GM21528 (cell line): Measurements from ENCODE around the gene OGFOD2.
"Not testable (repeated sequence)": the region's sequence is repeated elsewhere in the genome, so short reads cannot be mapped to it uniquely, and the experiment has no call there.

Experiments used
- ATAC-seq: cut with Tn5 transposase; IDR thresholded peaks from one replicate; pipeline ENCODE4 v1.9.1; 2021; ENCODE audit warnings: mild to moderate bottlenecking, moderate library complexity; ENCODE audit not compliant: unreplicated experiment, low FRiP score

OGFOD2 gene

GRCh38 chr12:122974892-122975789, at the start of gene OGFOD2:
TSS of gene OGFOD2 (plus strand) at chr12:122975244. CDS start at chr12:122975252, 8 bp downstream.
- peak; percentile 68 for ATAC-seq

GRCh38 chr12:122927756-122928403, 47.2 kb upstream of the OGFOD2 start:
- no peak for ATAC-seq

DNA sequence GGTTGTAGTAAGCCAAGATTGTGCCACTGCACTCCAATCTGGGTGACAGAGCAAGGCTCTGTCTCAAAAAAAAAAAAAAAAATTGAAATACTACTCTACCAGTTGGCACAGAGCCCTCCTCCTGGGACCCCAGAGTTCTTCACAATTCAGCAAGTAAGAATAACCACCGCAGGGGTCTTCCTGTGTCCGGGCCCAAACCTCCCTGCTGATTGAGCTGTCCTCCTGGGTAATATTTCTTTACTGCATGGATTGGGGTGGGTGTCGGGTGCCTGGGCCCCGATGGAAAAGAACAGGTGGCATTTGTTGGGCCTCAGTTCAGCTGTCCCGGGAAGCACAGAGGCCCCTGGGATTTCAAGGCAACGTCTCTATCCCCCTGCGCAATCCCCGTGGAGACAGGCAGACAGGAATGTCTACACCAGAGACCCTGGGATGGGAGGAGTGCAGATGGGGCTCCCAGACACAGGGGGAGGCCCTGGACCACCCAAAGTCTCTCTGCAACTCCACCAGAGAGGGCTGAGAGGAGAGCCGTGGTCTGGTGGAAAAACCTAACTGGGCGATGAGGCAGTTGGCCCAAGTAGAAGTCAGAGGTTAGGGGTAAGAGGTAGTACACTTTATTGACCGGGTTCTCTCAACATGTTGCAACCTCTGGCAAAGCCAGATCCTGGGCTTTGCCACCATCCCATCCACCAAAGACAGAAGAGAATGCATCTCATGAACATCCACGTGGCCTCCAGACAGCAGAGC, 46.5 kb upstream of the OGFOD2 start:
- ATAC-seq, result no peak

DNA sequence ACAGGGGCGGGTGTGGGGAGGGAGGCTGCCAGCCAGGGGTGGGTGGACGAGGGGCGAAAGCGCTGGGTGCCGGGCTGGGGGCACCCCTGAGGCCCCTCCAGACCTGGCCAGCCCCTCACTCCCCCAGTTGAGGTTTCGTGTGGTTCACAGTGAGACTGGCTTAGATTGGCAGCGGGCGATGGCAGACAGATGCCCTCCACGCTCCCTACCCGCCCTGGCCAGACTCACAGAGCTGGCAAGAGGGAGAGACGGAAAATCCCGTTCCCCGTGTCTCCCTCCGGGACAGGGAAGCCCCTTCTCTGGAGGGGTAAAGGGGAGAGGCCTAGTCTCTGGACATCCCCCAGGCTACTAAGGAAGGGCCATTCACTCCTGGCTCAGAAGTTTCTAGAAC, 45.9 kb upstream of the OGFOD2 start:
- no peak for ATAC-seq

DNA sequence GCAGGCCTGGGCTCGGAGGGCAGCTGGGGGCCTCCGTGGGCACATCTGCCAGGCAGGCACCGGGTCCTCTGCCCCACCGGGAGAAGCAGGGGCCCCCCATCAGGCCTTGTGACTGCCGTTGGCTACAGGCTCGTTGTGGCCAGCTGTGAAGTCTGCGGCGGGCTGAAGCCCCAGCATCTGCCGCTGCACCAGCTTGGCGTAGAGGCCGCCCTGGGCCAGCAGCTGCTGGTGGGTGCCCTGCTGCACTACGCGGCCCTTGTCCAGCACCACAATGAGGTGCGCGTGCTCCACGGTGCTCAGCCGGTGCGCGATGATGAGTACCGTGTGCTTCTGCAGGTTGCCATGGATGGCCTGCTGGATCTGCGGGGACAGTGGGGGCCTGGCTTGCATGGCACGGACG, 45.2 kb upstream of the OGFOD2 start:
- ATAC-seq, result no peak

- no peak for ATAC-seq
Measured at GRCh38 chr12:122932207-122932606, 42.8 kb upstream of the OGFOD2 start.

DNA sequence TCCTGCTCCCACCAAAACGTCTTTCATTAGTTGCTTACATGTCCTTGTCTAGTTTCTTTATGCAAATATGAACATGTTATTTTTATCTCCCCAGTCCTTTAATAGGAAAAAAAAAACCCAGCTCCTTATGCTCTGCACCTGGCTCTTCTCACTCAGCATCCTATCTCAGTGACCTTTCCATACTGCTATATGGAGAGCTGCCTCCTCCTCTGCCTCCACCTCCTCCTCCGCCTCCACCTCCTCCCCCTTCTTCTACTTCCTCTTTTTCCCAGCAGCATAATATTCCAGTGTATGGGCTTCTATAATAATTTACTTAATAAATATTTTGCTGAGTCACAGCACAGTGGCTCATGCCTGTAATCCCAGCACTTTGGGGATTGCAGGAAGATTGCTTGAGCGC, 40.3 kb upstream of the OGFOD2 start:
- ATAC-seq, result no peak

DNA sequence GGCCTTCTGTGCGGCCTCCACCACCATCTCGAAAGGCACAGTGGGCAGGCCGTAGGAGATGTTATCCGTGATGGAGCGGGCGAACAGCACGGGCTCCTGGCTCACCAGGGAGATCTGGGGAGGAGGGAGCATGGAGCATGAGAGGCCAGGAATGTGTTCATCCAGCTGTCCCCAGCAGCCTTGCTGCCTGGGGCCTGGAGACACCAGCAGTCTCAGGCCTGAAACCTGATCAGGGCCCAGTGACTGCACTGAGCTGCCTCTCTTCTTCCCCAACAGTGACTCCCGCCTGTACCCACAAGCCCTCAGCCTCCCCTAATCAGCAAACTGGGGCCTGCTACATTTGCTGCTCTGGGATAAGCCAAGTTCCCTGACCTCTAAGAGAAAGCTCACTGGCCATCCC, 39.7 kb upstream of the OGFOD2 start:
- no peak for ATAC-seq

DNA sequence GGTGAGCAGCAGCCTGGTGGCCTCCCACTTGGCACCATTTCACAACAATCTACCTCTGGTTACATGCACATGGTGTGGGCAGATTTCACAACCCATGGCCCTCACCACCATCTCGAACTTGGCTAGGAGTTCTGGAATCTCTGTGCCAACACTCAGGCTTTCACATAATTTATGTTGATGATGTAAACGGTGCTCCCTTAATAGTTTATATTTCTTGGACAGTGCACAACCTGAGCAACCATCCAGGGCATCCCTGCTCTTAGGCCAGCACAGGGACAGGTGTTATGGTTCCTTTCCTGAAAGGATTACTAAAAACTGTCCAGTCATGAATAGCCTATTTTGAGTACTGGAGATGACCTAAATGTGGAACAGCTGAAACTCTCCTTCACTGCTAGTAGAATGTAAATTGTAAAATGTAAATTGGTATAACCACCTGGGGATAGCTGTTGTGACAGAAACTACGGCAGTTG, 37.4 kb upstream of the OGFOD2 start:
- ATAC-seq, result no peak

DNA sequence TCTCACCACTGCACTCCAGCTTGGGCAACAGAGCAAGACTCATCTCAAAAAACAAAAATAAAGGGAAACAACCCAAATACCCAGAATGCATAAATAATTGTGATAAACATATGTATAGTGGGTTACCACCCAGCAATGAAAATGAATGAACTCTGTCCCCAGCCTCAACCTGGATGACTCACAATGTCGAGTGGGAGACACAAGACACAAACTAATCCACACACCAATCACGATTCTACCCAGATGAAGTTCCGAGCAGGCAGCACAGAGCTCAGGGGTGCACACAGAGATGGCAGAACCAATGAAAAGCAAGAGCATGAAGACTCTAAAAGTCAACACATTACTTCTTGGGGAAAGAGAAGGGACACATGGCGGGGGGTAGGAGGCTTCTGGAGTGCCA, 35.9 kb upstream of the OGFOD2 start:
- no peak for ATAC-seq

DNA sequence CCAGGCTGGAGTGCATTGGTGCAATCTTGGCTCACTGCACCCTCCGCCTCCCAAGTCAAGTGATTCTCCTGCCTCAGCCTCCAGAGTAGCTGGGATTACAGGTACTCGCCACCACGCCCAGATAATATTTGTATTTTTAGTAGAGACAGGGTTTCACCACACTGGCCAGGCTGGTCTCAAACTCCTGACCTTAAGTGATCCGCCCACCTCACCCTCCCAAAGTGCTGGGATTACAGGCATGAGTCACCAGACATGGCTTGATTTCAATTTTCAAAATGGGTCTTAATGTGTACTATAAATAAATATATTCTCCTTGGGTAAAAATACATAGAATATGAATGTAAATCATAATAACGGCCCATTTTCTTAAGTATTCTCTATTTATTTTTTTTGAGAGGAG, 33.7 kb upstream of the OGFOD2 start:
- not testable (repeated sequence) for ATAC-seq

DNA sequence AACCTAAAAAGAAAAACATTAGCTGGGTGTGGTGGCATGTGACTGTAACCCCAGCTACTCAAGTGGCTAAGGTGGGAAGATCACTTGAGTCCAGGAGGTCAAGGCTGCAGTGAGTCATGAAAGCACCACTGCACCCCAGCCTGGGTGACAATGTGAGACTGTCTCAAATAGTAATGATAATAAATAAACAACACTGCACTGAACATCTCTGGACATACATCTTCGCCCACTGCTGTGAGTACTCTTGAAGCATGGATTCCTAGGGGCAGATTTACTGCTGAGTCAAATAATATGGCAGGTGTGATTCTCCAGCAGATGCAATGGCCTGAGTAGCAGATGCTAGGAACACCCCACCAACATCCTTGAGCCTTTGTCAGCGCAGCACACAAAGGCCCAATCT, 32.4 kb upstream of the OGFOD2 start:
- no peak for ATAC-seq

GRCh38 chr12:122943196-122943595, 31.8 kb upstream of the OGFOD2 start:
- ATAC-seq, result no peak

DNA sequence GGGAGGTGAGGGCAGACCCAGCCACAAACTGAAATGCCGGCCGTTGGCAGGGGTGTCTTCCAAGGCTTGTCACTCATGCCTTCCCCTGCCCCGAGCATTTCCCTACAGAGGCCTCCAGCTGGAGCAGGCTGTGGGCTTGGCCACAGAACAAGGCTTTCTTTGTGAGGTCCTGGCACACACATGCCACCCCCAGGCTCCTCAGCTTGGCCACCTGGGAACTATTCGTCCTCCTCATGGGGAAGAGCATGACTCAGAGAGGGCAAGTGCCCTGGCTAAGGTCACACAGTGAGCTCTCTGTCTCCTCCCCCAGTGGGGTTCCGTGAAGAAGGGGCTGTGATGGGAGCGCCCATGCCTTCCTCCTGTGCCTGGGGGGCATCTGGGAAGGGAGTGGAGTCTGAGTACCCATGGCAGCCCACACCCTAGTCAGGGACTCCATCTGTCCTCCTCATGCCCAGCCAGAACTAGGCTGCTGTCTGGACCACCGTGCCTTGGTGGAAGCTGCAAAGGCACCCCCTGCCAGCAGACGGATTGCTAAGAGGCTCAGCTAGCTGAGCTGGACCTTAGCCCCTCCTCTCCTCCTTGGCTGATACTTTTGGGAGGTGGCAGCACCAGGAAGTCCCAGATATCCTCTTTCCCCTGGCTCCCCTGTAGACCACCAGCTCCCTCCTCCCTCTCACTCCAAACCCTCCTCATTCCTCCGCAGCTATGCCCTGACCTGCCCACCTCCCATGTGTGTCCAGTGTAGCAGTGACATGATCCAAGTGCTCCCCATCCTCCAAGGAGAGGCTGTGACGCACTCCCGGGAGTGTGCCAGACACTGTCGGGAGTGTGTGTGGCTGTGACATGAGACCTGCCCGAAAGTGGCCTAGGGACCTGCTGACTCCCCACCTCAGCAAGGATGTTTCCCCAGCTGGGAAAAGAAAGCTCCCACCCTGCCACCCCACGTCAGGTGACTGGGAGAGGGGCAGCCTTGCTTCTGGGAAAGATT, 30.1 kb upstream of the OGFOD2 start:
- no peak for ATAC-seq

GRCh38 chr12:122946690-122947341, 28.2 kb upstream of the OGFOD2 start:
- ATAC-seq, result no peak

DNA sequence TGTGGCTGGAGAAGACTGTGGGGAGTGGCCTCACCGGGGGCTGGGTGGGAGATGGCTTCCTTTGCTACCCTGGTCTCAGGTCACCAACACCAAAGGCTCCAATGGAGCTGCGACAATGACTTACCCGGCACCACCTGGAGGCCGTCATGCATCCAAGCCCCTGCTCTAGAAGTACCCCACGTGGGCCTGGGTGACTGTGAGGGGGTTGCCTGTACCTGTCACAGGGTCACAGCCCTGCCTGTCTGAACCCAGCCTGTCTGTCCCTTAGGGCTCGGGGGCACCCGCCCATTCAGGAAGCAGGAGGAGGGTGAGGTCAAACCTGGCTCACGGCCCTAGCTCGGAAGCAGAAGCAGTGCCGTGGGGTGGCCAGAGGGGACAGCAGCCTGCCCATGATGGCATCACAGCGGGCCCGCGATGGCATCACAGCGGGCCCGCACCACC, 27.7 kb upstream of the OGFOD2 start:
- no peak for ATAC-seq

- no peak for ATAC-seq
Measured at GRCh38 chr12:122948605-122949004, 26.4 kb upstream of the OGFOD2 start.

- no peak for ATAC-seq
Measured at GRCh38 chr12:122949405-122949804, 25.6 kb upstream of the OGFOD2 start.
